ENCODE measurements around the gene HNRNPL. TPM values are rescaled to one million over a fixed set of nuclear protein-coding genes. Genes with fewer than 3 reads are reported as not detected.

Gene HNRNPL
- total and polyA plus RNA-seq, 2 of the 8 experiments (the other 6 are each of a cell fraction or from before 2014, with no cell fraction given) = 404 to 779 TPM

DNA sequence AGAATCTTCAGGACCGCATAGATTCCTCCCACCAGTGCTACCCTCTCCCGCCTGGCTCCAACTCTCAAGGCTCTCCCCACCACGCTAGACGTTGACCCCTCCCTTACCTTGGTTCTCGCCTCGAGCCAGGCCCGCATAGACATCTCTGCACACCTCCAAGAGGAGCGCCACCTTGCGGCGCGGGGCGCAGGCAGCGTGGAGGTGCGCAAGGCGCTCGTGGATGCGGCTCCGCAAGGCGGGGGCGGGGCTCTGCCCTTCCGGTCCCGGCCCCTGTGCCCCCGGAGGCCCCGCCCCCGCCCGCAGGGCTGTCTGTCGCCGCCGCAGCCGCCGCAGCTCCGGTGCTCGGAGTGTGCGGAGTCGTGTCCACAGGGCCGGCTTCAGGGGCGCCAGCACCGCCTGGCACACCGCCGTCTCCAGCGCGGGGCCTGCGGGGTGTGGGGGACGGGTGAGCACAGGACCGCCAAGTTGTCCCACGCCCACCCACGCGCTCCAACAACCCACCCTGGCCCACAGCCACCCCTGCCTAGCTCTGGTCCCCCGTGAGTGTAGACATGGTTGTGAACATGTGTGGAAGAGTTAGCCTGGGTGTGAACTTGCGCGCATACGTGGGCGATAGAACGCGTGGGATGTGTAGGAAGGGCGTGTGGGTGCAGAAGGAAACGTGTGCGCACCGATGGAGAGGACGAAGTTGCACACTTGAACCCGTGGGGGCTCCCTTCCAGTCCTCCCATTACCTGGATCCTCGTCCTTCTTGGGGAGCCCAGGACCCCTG is 20.2 kb upstream of the HNRNPL start (continued):
- no peak for TF ChIP-seq BCL11A (IDR thresholded peaks at IDR 0.05; ENCODE audit: low read depth in 2 of 2, low read length in 2 of 2)
- TF ChIP-seq, protein P1, sequence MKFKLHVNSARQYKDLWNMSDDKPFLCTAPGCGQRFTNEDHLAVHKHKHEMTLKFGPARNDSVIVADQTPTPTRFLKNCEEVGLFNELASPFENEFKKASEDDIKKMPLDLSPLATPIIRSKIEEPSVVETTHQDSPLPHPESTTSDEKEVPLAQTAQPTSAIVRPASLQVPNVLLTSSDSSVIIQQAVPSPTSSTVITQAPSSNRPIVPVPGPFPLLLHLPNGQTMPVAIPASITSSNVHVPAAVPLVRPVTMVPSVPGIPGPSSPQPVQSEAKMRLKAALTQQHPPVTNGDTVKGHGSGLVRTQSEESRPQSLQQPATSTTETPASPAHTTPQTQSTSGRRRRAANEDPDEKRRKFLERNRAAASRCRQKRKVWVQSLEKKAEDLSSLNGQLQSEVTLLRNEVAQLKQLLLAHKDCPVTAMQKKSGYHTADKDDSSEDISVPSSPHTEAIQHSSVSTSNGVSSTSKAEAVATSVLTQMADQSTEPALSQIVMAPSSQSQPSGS (IDR thresholded peaks at IDR 0.05; ENCODE audit: low read length) = no peak
- no peak for TF ChIP-seq RBBP5 (IDR thresholded peaks at IDR 0.05; ENCODE audit: borderline replicate concordance, low read depth, low read length)
- no peak for TF ChIP-seq ZNF274 (IDR thresholded peaks at IDR 0.05; ENCODE audit: borderline replicate concordance, extremely low read depth, low read length)
- TF ChIP-seq, protein P2, sequence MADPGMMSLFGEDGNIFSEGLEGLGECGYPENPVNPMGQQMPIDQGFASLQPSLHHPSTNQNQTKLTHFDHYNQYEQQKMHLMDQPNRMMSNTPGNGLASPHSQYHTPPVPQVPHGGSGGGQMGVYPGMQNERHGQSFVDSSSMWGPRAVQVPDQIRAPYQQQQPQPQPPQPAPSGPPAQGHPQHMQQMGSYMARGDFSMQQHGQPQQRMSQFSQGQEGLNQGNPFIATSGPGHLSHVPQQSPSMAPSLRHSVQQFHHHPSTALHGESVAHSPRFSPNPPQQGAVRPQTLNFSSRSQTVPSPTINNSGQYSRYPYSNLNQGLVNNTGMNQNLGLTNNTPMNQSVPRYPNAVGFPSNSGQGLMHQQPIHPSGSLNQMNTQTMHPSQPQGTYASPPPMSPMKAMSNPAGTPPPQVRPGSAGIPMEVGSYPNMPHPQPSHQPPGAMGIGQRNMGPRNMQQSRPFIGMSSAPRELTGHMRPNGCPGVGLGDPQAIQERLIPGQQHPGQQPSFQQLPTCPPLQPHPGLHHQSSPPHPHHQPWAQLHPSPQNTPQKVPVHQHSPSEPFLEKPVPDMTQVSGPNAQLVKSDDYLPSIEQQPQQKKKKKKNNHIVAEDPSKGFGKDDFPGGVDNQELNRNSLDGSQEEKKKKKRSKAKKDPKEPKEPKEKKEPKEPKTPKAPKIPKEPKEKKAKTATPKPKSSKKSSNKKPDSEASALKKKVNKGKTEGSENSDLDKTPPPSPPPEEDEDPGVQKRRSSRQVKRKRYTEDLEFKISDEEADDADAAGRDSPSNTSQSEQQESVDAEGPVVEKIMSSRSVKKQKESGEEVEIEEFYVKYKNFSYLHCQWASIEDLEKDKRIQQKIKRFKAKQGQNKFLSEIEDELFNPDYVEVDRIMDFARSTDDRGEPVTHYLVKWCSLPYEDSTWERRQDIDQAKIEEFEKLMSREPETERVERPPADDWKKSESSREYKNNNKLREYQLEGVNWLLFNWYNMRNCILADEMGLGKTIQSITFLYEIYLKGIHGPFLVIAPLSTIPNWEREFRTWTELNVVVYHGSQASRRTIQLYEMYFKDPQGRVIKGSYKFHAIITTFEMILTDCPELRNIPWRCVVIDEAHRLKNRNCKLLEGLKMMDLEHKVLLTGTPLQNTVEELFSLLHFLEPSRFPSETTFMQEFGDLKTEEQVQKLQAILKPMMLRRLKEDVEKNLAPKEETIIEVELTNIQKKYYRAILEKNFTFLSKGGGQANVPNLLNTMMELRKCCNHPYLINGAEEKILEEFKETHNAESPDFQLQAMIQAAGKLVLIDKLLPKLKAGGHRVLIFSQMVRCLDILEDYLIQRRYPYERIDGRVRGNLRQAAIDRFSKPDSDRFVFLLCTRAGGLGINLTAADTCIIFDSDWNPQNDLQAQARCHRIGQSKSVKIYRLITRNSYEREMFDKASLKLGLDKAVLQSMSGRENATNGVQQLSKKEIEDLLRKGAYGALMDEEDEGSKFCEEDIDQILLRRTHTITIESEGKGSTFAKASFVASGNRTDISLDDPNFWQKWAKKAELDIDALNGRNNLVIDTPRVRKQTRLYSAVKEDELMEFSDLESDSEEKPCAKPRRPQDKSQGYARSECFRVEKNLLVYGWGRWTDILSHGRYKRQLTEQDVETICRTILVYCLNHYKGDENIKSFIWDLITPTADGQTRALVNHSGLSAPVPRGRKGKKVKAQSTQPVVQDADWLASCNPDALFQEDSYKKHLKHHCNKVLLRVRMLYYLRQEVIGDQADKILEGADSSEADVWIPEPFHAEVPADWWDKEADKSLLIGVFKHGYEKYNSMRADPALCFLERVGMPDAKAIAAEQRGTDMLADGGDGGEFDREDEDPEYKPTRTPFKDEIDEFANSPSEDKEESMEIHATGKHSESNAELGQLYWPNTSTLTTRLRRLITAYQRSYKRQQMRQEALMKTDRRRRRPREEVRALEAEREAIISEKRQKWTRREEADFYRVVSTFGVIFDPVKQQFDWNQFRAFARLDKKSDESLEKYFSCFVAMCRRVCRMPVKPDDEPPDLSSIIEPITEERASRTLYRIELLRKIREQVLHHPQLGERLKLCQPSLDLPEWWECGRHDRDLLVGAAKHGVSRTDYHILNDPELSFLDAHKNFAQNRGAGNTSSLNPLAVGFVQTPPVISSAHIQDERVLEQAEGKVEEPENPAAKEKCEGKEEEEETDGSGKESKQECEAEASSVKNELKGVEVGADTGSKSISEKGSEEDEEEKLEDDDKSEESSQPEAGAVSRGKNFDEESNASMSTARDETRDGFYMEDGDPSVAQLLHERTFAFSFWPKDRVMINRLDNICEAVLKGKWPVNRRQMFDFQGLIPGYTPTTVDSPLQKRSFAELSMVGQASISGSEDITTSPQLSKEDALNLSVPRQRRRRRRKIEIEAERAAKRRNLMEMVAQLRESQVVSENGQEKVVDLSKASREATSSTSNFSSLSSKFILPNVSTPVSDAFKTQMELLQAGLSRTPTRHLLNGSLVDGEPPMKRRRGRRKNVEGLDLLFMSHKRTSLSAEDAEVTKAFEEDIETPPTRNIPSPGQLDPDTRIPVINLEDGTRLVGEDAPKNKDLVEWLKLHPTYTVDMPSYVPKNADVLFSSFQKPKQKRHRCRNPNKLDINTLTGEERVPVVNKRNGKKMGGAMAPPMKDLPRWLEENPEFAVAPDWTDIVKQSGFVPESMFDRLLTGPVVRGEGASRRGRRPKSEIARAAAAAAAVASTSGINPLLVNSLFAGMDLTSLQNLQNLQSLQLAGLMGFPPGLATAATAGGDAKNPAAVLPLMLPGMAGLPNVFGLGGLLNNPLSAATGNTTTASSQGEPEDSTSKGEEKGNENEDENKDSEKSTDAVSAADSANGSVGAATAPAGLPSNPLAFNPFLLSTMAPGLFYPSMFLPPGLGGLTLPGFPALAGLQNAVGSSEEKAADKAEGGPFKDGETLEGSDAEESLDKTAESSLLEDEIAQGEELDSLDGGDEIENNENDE (IDR thresholded peaks at IDR 0.05; ENCODE audit: insufficient replicate concordance, low read length) = no peak
- TF ChIP-seq TCF12 (IDR thresholded peaks at IDR 0.05; ENCODE audit: low read depth, low read length) = no peak
- no peak for TF ChIP-seq JUND (IDR thresholded peaks at IDR 0.05; ENCODE audit: low read length)
- TF ChIP-seq SIX5 (IDR thresholded peaks at IDR 0.05; ENCODE audit: low read depth, low read length) = no peak

All from H1 (cell line).